ENCODE data around the gene MAP1LC3B.

MAP1LC3B gene

DNA sequence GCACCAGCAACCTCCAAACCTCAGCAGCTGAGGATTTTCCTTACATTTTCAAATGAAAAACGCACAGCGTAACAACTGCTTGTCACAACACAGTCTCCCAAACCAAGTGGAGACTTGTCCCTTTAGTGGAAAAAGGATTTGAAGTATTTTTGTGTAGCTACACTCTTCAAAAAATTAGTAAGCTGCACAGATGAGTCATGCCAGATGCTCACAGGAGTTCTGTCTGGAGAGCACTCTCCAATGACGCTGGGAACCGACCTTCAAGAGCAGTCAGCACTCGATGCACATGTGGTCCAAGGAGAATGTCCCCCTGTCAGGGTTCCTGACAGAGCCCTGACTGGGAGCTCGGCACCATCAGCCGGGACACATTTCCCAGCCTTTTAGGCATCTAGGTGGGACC lies 39.8 kb downstream of the MAP1LC3B start (continued):
- TF ChIP-seq, protein P1, sequence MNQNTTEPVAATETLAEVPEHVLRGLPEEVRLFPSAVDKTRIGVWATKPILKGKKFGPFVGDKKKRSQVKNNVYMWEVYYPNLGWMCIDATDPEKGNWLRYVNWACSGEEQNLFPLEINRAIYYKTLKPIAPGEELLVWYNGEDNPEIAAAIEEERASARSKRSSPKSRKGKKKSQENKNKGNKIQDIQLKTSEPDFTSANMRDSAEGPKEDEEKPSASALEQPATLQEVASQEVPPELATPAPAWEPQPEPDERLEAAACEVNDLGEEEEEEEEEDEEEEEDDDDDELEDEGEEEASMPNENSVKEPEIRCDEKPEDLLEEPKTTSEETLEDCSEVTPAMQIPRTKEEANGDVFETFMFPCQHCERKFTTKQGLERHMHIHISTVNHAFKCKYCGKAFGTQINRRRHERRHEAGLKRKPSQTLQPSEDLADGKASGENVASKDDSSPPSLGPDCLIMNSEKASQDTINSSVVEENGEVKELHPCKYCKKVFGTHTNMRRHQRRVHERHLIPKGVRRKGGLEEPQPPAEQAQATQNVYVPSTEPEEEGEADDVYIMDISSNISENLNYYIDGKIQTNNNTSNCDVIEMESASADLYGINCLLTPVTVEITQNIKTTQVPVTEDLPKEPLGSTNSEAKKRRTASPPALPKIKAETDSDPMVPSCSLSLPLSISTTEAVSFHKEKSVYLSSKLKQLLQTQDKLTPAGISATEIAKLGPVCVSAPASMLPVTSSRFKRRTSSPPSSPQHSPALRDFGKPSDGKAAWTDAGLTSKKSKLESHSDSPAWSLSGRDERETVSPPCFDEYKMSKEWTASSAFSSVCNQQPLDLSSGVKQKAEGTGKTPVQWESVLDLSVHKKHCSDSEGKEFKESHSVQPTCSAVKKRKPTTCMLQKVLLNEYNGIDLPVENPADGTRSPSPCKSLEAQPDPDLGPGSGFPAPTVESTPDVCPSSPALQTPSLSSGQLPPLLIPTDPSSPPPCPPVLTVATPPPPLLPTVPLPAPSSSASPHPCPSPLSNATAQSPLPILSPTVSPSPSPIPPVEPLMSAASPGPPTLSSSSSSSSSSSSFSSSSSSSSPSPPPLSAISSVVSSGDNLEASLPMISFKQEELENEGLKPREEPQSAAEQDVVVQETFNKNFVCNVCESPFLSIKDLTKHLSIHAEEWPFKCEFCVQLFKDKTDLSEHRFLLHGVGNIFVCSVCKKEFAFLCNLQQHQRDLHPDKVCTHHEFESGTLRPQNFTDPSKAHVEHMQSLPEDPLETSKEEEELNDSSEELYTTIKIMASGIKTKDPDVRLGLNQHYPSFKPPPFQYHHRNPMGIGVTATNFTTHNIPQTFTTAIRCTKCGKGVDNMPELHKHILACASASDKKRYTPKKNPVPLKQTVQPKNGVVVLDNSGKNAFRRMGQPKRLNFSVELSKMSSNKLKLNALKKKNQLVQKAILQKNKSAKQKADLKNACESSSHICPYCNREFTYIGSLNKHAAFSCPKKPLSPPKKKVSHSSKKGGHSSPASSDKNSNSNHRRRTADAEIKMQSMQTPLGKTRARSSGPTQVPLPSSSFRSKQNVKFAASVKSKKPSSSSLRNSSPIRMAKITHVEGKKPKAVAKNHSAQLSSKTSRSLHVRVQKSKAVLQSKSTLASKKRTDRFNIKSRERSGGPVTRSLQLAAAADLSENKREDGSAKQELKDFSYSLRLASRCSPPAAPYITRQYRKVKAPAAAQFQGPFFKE (tag by site-specific recombination; IDR thresholded peaks at IDR 0.05; ENCODE audit: borderline replicate concordance): no peak
- no peak for TF ChIP-seq MZF1 (tag by site-specific recombination; IDR thresholded peaks at IDR 0.05; ENCODE audit: borderline replicate concordance)

DNA sequence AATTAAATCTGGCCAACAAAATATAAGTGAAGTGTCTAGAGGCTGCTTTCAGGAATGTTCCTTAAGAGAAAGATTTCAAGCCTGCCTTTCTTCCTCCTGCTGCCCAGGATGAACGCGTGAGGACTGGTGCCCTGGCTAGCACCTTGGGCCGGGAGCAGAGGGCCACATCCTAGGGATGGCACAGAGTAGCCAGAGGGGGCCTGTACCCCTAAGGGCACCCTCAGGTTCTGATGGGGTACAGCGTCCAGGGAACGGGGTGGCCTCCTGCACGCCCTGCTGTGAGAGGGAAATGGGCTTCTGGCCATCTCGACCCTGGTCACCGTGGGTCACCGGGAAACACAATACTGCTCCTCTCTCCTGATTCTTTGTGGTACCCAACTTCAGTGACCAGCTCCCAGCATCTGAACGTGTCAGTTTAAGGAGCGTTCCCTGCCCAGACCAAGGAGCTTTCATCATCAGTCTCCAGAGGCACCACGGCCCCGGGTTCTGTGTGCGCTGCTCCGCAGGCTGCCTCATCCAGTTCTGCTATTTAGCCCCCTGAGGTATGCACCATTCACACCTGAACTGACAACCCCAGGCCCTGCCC lies 40.3 kb downstream of the MAP1LC3B start:
- Histone ChIP-seq H3K27ac (ENCODE audit: extremely low read depth, low read depth, low read length) (no peak overlapping the region), H3K4me1 (ENCODE audit: control insufficient read depth, insufficient read depth, low read length) (peaks cover 3% of the 10 kb centered on the region; the same call in 1 of the 2 replicates), H3K9me3 (ENCODE audit: control insufficient read depth, insufficient read depth, low read depth, low read length) (no peaks in the 10 kb centered on the region), H3K4me3 (ENCODE audit: low read depth, low read length) (no peak overlapping the region), H3K36me3 (ENCODE audit: control insufficient read depth in 2 of 2, insufficient read depth in 1 of 2, low read length in 2 of 2) (peaks cover 0 to 24% of the 10 kb centered on the region in 2 experiments; a peak in 2 of 3 replicates)
- ChIA-PET CTCF (interaction anchor here (0.6 to 1.5 kb wide), 3 partner anchors 15 to 135 kb away, joined by 3 read pairs; no protein-coding TSS in a partner anchor), POLR2A (no interaction called here)
- TF ChIP-seq ZNF785 (tag by site-specific recombination; IDR thresholded peaks at IDR 0.05): no peak

DNA sequence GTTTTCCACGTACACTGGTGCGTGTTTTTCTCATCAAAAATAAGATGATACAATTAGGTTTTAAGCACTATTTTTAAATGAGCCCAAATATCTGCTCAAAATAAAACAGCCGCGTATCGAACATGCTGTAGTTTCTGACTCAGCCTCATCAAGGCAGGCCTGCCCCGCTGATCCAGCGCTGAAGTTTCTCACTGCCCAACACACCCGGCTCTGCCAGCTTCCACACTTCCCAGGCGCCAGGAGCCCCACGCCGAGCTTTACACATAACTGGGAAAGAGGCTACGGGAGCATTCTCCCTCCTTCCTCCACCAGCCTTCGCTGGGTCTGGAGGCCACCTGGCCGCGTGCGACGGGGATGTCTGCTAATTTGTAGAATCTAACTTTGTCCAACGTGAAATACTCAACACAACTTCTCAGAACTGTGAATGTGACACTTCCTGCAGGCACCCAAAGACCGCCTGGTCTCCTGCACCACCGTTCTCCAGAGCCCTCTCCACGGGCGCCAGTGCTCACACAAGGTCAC lies 42.1 kb downstream of the MAP1LC3B start:
- Histone ChIP-seq H3K4me3 (ENCODE audit: low read depth, low read length) (no peak overlapping the region), H3K9me3 (ENCODE audit: control insufficient read depth, insufficient read depth, low read depth, low read length) (no peaks in the 10 kb centered on the region), H3K27ac (ENCODE audit: extremely low read depth, low read depth, low read length) (no peak overlapping the region), H3K4me1 (ENCODE audit: control insufficient read depth, insufficient read depth, low read length) (peaks cover 3% of the 10 kb centered on the region; the same call in 1 of the 2 replicates), H3K36me3 (ENCODE audit: control insufficient read depth in 2 of 2, insufficient read depth in 1 of 2, low read length in 2 of 2) (peaks cover 0 to 23% of the 10 kb centered on the region in 2 experiments; a peak in 2 of 3 replicates)
- ChIA-PET CTCF (no interaction called here), POLR2A (interaction anchor here (0.7 kb wide), 1 partner anchor 14 kb away, joined by 9 read pairs; no protein-coding TSS in a partner anchor)
- TF ChIP-seq ZNF585B (tag by site-specific recombination; IDR thresholded peaks at IDR 0.05) (no peak), ZNF654 (tag by site-specific recombination; IDR thresholded peaks at IDR 0.05; ENCODE audit: low read depth) (no peak), FEZF1 (tag by site-specific recombination; IDR thresholded peaks at IDR 0.05) (no peak), ZNF544 (tag by site-specific recombination; IDR thresholded peaks at IDR 0.05) (no peak), ZNF214 (tag by site-specific recombination; IDR thresholded peaks at IDR 0.05; ENCODE audit: borderline replicate concordance) (no peak), ZNF366 (tag by site-specific recombination; conservative IDR thresholded peaks at IDR 0.05) (no peak), ZFP41 (tag by site-specific recombination; IDR thresholded peaks at IDR 0.05; ENCODE audit: borderline replicate concordance) (no peak), YY1 (tag by site-specific recombination; IDR thresholded peaks at IDR 0.05) (no peak), ZNF658 (tag by site-specific recombination; IDR thresholded peaks at IDR 0.05) (no peak), ZNF416 (tag by site-specific recombination; IDR thresholded peaks at IDR 0.05) (no peak), ZNF157 (tag by site-specific recombination; IDR thresholded peaks at IDR 0.05) (no peak), IKZF3 (tag by site-specific recombination; IDR thresholded peaks at IDR 0.05) (no peak), ZNF266 (tag by site-specific recombination; IDR thresholded peaks at IDR 0.05; ENCODE audit: low read depth) (no peak), ZNF311 (tag by site-specific recombination; IDR thresholded peaks at IDR 0.05; ENCODE audit: borderline replicate concordance) (no peak), WT1 (tag by site-specific recombination; IDR thresholded peaks at IDR 0.05) (no peak)
- TF ChIP-seq, protein P2, sequence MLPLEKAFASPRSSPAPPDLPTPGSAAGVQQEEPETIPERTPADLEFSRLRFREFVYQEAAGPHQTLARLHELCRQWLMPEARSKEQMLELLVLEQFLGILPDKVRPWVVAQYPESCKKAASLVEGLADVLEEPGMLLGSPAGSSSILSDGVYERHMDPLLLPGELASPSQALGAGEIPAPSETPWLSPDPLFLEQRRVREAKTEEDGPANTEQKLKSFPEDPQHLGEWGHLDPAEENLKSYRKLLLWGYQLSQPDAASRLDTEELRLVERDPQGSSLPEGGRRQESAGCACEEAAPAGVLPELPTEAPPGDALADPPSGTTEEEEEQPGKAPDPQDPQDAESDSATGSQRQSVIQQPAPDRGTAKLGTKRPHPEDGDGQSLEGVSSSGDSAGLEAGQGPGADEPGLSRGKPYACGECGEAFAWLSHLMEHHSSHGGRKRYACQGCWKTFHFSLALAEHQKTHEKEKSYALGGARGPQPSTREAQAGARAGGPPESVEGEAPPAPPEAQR (tag by site-specific recombination; IDR thresholded peaks at IDR 0.05): no peak
- TF ChIP-seq, protein P3, sequence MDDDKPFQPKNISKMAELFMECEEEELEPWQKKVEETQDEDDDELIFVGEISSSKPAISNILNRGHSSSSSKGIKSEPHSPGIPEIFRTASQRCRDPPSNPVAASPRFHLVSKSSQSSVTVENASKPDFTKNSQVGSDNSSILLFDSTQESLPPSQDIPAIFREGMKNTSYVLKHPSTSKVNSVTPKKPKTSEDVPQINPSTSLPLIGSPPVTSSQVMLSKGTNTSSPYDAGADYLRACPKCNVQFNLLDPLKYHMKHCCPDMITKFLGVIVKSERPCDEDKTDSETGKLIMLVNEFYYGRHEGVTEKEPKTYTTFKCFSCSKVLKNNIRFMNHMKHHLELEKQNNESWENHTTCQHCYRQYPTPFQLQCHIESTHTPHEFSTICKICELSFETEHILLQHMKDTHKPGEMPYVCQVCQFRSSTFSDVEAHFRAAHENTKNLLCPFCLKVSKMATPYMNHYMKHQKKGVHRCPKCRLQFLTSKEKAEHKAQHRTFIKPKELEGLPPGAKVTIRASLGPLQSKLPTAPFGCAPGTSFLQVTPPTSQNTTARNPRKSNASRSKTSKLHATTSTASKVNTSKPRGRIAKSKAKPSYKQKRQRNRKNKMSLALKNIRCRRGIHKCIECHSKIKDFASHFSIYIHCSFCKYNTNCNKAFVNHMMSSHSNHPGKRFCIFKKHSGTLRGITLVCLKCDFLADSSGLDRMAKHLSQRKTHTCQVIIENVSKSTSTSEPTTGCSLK (tag by site-specific recombination; IDR thresholded peaks at IDR 0.05): no peak
- TF ChIP-seq, protein P4, sequence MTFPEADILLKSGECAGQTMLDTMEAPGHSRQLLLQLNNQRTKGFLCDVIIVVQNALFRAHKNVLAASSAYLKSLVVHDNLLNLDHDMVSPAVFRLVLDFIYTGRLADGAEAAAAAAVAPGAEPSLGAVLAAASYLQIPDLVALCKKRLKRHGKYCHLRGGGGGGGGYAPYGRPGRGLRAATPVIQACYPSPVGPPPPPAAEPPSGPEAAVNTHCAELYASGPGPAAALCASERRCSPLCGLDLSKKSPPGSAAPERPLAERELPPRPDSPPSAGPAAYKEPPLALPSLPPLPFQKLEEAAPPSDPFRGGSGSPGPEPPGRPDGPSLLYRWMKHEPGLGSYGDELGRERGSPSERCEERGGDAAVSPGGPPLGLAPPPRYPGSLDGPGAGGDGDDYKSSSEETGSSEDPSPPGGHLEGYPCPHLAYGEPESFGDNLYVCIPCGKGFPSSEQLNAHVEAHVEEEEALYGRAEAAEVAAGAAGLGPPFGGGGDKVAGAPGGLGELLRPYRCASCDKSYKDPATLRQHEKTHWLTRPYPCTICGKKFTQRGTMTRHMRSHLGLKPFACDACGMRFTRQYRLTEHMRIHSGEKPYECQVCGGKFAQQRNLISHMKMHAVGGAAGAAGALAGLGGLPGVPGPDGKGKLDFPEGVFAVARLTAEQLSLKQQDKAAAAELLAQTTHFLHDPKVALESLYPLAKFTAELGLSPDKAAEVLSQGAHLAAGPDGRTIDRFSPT (tag by site-specific recombination; IDR thresholded peaks at IDR 0.05): no peak
